ENCODE results near the gene IL37. TPM values are rescaled to one million over a fixed set of nuclear protein-coding genes. Genes with fewer than 3 reads are reported as not detected.
A peak's percentile ranks its signal among the peaks of the same experiment; 100 is the strongest.

IL37 gene
- total and polyA plus RNA-seq, 5 experiments from 2014 or later: not detected

GRCh38 chr2:112938904-112939303 lies 27.9 kb downstream of the IL37 start:
- POLR2A ChIA-PET: no interaction called here
- Mint-ChIP-seq H3K9me3 (no peaks in the 10 kb centered on the region), H3K27me3 (peaks cover 0 to 3% (median 0%) of the 10 kb centered on the region in 5 donors), H3K36me3 (no peaks in the 10 kb centered on the region), H3K4me1 (peaks cover 0 to 6% (median 3%) of the 10 kb centered on the region in 4 donors), H3K4me3 (no peak overlapping the region), H3K27ac (no peak overlapping the region)
- ATAC-seq: peak in 1 of 2 donors; percentile 60
- DNase-seq: no peak

GRCh38 chr2:112939425-112939824 lies 28.5 kb downstream of the IL37 start:
- POLR2A ChIA-PET: no interaction called here

GRCh38 chr2:112940859-112941625 lies 30.1 kb downstream of the IL37 start:
- Mint-ChIP-seq H3K27me3 (peaks cover 0 to 3% (median 0%) of the 10 kb centered on the region in 5 donors), H3K27ac (no peak overlapping the region), H3K36me3 (no peaks in the 10 kb centered on the region), H3K9me3 (peaks cover 0 to 6% (median 0%) of the 10 kb centered on the region in 9 donors), H3K4me3 (no peak overlapping the region), H3K4me1 (peaks cover 0 to 6% (median 3%) of the 10 kb centered on the region in 4 donors)
- ATAC-seq (no peak), DNase-seq (no peak)
- POLR2A ChIA-PET: no interaction called here

More at GRCh38 chr2:112939425-112939824, 28.5 kb downstream of the IL37 start:
- Mint-ChIP-seq H3K27me3 (peaks cover 0 to 3% (median 0%) of the 10 kb centered on the region in 5 donors), H3K27ac (no peak overlapping the region), H3K9me3 (no peaks in the 10 kb centered on the region), H3K4me1 (peaks cover 0 to 6% (median 3%) of the 10 kb centered on the region in 4 donors), H3K4me3 (no peak overlapping the region), H3K36me3 (no peaks in the 10 kb centered on the region)
- no peak for ATAC-seq
- no peak for DNase-seq

- DNase-seq (peak; percentile 11 to 72 (median 39)), ATAC-seq (peak in 1 of 2 donors; percentile 64)
- H3K27ac Mint-ChIP-seq: peak overlapping the region in 1 of 10 donors; percentile 33
- peaks cover 0 to 6% (median under 1%) of the 10 kb centered on the region in 4 donors for H3K4me1 Mint-ChIP-seq
- no peaks in the 10 kb centered on the region for H3K36me3 Mint-ChIP-seq
- POLR2A ChIA-PET: no interaction called here
- no peak overlapping the region for H3K4me3 Mint-ChIP-seq
- peaks cover 0 to 2% (median 0%) of the 10 kb centered on the region in 5 donors for H3K27me3 Mint-ChIP-seq
- H3K9me3 Mint-ChIP-seq: peaks cover 0 to 6% (median 0%) of the 10 kb centered on the region in 9 donors
These were observed 31.0 kb downstream of the IL37 start for GRCh38 chr2:112941753-112942653.

GRCh38 chr2:112942654-112943002 lies 31.7 kb downstream of the IL37 start:
- H3K4me1 Mint-ChIP-seq: peaks cover 0 to 6% (median under 1%) of the 10 kb centered on the region in 4 donors
- H3K9me3 Mint-ChIP-seq: peaks cover 0 to 6% (median 0%) of the 10 kb centered on the region in 9 donors
- H3K4me3 Mint-ChIP-seq: no peak overlapping the region
- no peaks in the 10 kb centered on the region for H3K36me3 Mint-ChIP-seq
- no peak overlapping the region for H3K27ac Mint-ChIP-seq
- DNase-seq (no peak), ATAC-seq (no peak)
- POLR2A ChIA-PET: no interaction called here
- H3K27me3 Mint-ChIP-seq: peaks cover 0 to 2% (median 0%) of the 10 kb centered on the region in 5 donors

GRCh38 chr2:112944971-112945370 lies 34.0 kb downstream of the IL37 start:
- POLR2A ChIA-PET: no interaction called here
- H3K36me3 Mint-ChIP-seq: no peaks in the 10 kb centered on the region
- ATAC-seq: no peak
- no peak for DNase-seq
- H3K27me3 Mint-ChIP-seq: peaks cover 0 to 4% (median 0%) of the 10 kb centered on the region in 5 donors
- H3K27ac Mint-ChIP-seq: no peak overlapping the region
- peaks cover 0 to 6% (median 0%) of the 10 kb centered on the region in 9 donors for H3K9me3 Mint-ChIP-seq
- no peak overlapping the region for H3K4me3 Mint-ChIP-seq
- no peaks in the 10 kb centered on the region for H3K4me1 Mint-ChIP-seq

- no peak for ATAC-seq
- H3K4me3 Mint-ChIP-seq: no peak overlapping the region
- POLR2A ChIA-PET: no interaction called here
- H3K4me1 Mint-ChIP-seq: no peaks in the 10 kb centered on the region
- no peak for DNase-seq
- H3K9me3 Mint-ChIP-seq: peaks cover 0 to 6% (median 0%) of the 10 kb centered on the region in 9 donors
- H3K27me3 Mint-ChIP-seq: peaks cover 0 to 7% (median 0%) of the 10 kb centered on the region in 5 donors
- no peak overlapping the region for H3K27ac Mint-ChIP-seq
- H3K36me3 Mint-ChIP-seq: no peaks in the 10 kb centered on the region
These were observed 35.1 kb downstream of the IL37 start for GRCh38 chr2:112946086-112946485.

- H3K9me3 Mint-ChIP-seq: peaks cover 0 to 10% (median 3%) of the 10 kb centered on the region in 9 donors
- H3K27me3 Mint-ChIP-seq: peaks cover 0 to 10% (median 0%) of the 10 kb centered on the region in 5 donors
- no peak overlapping the region for H3K27ac Mint-ChIP-seq
- peaks cover 0 to 4% (median 0%) of the 10 kb centered on the region in 3 donors for H3K36me3 Mint-ChIP-seq
- no peaks in the 10 kb centered on the region for H3K4me1 Mint-ChIP-seq
- DNase-seq (no peak), ATAC-seq (no peak)
- POLR2A ChIA-PET: interaction anchor here (0.8 kb wide), 1 partner anchor 20 kb away, joined by 3 read pairs; no protein-coding TSS in a partner anchor
- H3K4me3 Mint-ChIP-seq: no peak overlapping the region
These were observed 36.4 kb downstream of the IL37 start for GRCh38 chr2:112947374-112947773.

GRCh38 chr2:112949456-112949855 lies 38.5 kb downstream of the IL37 start:
- Mint-ChIP-seq H3K4me1 (no peaks in the 10 kb centered on the region), H3K36me3 (peaks cover 0 to 4% (median 0%) of the 10 kb centered on the region in 3 donors), H3K27ac (no peak overlapping the region), H3K4me3 (no peak overlapping the region), H3K9me3 (peaks cover 0 to 14% (median 3%) of the 10 kb centered on the region in 9 donors), H3K27me3 (peaks cover 0 to 13% (median 0%) of the 10 kb centered on the region in 5 donors)
- ATAC-seq (no peak), DNase-seq (no peak)
- POLR2A ChIA-PET: no interaction called here

- no peaks in the 10 kb centered on the region for H3K4me1 Mint-ChIP-seq
- DNase-seq (no peak), ATAC-seq (no peak)
- H3K27me3 Mint-ChIP-seq: peaks cover 0 to 11% (median 0%) of the 10 kb centered on the region in 5 donors
- H3K9me3 Mint-ChIP-seq: peaks cover 0 to 8% (median 0%) of the 10 kb centered on the region in 9 donors
- H3K27ac Mint-ChIP-seq: peak overlapping the region in 1 of 10 donors; percentile 23
- no peak overlapping the region for H3K4me3 Mint-ChIP-seq
- POLR2A ChIA-PET: no interaction called here
- peaks cover 0 to 4% (median 0%) of the 10 kb centered on the region in 3 donors for H3K36me3 Mint-ChIP-seq
These were observed 43.4 kb downstream of the IL37 start for GRCh38 chr2:112954364-112954763.

GRCh38 chr2:112957511-112957910 lies 46.5 kb downstream of the IL37 start:
- H3K4me3 Mint-ChIP-seq: no peak overlapping the region
- peaks cover 0 to 4% (median 0%) of the 10 kb centered on the region in 9 donors for H3K9me3 Mint-ChIP-seq
- peaks cover 0 to 3% (median 0%) of the 10 kb centered on the region in 5 donors for H3K27me3 Mint-ChIP-seq
- ATAC-seq: no peak
- no peak overlapping the region for H3K27ac Mint-ChIP-seq
- no peaks in the 10 kb centered on the region for H3K36me3 Mint-ChIP-seq
- POLR2A ChIA-PET: no interaction called here
- DNase-seq: no peak
- no peaks in the 10 kb centered on the region for H3K4me1 Mint-ChIP-seq

GRCh38 chr2:112958428-112959108 lies 47.6 kb downstream of the IL37 start:
- Mint-ChIP-seq H3K9me3 (no peaks in the 10 kb centered on the region), H3K4me1 (no peaks in the 10 kb centered on the region), H3K27ac (no peak overlapping the region), H3K4me3 (no peak overlapping the region), H3K36me3 (no peaks in the 10 kb centered on the region), H3K27me3 (peaks cover 0 to 1% (median 0%) of the 10 kb centered on the region in 5 donors)
- POLR2A ChIA-PET: no interaction called here
- ATAC-seq (peak; percentile 80 to 87), DNase-seq (peak in 8 of 10 donors; percentile 21 to 68 (median 44))
